HFF-Myc (cell line): ENCODE measurements around the gene DLG2.

Source experiments
- DNase-seq: peaks from one replicate; pipeline ENCODE4 v3.0.0-alpha.2; 2011; ENCODE audit warnings: low read depth; ENCODE audit errors: extremely low read depth
- H3K4me3 ChIP-seq: replicated peaks from 2 replicates; pipeline ENCODE4 v1.5.1; 2011; ENCODE audit warnings: low read depth, mild to moderate bottlenecking, control low read depth, low read length
- TF ChIP-seq, protein P1 (sequence below): IDR thresholded peaks from 2 replicates; pipeline ENCODE4 v1.5.1; 2012; ENCODE audit warnings: mild to moderate bottlenecking, low read depth, low read length, control low read depth; ENCODE audit errors: missing control alignments

DLG2 gene

DNA sequence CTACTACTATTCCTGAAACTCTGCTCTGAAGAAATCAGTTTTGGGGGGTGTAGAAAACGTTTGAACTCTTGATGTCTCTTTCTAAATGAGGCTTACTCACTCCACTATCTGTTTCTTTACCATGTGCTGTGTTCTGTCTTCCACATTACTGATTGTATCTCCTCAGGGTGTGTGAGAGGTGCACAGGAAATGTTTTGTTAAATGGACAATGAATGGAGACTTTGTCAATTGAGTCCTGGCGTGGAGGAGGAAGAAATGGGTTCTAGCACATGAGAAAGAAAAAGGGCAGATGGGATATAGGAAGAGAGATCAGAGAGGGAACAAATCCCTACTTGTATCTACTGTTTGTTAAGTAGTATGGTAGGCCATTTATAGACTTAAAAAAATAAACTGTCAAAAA is 1763.9 kb downstream of the DLG2 start:
- H3K4me3 ChIP-seq = no peak overlapping the region
- DNase-seq = no peak
- TF ChIP-seq, protein P1, sequence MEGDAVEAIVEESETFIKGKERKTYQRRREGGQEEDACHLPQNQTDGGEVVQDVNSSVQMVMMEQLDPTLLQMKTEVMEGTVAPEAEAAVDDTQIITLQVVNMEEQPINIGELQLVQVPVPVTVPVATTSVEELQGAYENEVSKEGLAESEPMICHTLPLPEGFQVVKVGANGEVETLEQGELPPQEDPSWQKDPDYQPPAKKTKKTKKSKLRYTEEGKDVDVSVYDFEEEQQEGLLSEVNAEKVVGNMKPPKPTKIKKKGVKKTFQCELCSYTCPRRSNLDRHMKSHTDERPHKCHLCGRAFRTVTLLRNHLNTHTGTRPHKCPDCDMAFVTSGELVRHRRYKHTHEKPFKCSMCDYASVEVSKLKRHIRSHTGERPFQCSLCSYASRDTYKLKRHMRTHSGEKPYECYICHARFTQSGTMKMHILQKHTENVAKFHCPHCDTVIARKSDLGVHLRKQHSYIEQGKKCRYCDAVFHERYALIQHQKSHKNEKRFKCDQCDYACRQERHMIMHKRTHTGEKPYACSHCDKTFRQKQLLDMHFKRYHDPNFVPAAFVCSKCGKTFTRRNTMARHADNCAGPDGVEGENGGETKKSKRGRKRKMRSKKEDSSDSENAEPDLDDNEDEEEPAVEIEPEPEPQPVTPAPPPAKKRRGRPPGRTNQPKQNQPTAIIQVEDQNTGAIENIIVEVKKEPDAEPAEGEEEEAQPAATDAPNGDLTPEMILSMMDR = no peak

DNA sequence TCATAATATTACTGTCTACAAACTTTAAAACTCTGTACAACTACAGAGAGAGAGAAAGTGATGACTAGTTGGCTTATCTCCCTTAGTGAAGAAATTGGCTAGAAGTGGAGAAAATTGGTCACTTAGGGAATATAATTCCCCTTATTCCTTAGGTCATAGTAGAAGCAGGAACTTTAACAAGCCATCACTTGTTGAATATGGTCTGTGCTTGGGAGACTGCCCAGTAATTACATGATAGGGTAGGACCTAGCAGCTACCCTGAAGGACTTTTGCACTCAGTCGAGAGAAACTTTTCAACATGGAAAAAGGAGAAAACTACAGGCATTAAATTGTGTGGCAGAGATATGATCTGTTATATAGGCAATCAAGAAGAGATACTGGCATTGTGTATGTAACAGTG is 1764.5 kb downstream of the DLG2 start:
- no peak for DNase-seq
- no peak overlapping the region for H3K4me3 ChIP-seq
- TF ChIP-seq, protein P1 = no peak

DNA sequence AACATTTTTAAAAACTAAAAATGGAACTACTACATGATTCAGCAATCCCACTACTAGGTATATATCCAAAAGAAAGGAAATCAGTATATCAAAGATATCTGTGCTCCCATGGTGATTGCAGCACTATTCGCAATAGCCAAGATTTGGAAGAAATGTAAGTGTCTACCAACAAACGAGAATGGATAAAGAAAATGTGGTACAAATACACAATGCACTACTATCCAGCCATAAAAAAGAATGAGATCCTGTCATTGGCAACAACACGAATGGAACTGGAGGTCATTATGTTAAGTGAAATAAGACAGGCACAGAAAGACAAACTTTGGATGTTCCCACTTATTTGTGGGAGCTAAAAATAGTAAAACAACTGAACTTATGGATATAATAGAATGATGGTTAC is 1765.1 kb downstream of the DLG2 start:
- no peak for DNase-seq
- TF ChIP-seq, protein P1 = no peak
- no peak overlapping the region for H3K4me3 ChIP-seq

DNA sequence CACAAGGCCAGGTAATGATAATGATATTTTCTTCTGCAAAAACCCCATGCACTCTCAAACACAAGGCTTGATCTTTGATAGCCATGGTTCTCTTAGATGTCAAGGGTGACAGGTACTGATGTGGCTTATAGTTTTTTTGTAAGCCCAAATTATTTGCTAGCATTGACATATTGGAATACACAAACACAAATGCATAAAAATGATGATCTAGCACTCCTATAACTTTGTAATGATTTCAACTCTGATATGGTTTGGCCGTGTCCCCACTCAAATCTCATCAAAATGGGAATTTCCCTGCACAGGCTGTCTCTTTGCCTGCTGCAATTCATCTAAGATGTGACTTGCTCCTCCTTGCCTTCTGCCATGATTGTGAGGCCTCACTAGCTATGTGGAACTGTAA is 1768.5 kb downstream of the DLG2 start:
- DNase-seq = no peak
- no peak overlapping the region for H3K4me3 ChIP-seq
- TF ChIP-seq, protein P1 = no peak

DNA sequence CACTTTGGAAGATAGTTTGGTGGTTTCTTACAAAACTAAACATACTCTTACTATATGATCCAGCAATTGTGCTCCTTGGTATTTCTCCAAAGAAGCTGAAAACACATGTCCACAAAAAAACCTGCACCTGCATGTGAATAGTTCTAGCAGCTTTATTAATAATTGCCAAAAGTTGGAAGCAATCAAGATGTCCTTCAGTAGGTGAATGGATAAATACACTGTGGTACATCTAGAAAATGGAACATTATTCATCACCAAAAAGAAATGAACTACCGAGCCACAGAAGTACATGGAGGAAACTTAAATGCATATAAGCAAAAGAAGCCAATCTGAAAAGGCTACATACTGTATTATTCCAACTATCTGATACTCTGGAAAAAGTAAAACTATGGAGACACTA is 1771.9 kb downstream of the DLG2 start:
- H3K4me3 ChIP-seq = no peak overlapping the region
- no peak for DNase-seq
- TF ChIP-seq, protein P1 = no peak

DNA sequence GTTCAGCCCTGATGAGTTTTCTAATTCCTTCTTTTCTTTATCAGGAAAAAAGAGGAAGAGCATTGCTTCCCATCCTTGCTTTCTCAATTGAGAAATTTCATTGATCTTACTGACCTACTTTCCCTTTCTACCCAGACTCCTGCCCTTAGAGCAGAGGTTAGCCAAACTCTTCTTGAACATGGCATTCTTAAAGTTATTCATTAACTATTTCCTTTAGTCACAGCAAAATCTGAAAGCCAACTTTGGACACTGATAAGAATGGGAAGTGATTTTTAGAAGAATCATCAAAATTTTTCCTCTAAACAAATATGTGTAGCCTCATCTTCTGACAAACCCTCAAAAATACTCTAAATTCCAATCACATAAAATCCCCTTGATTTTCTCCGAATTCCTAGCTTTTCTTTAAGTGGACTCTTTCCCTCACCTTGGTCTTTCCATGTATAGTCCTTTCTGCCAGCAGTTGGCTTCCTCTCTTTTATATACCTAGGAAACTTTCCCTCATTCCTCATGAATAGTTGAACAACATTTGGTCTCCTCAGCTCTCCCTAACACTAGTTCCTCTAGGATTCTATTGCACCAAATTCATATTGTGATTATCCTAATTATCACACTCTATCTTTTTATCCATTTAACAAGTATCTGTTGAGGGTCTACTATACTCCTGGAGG is 1774.2 kb downstream of the DLG2 start:
- TF ChIP-seq, protein P1 = no peak
- H3K4me3 ChIP-seq = no peak overlapping the region
- no peak for DNase-seq

DNA sequence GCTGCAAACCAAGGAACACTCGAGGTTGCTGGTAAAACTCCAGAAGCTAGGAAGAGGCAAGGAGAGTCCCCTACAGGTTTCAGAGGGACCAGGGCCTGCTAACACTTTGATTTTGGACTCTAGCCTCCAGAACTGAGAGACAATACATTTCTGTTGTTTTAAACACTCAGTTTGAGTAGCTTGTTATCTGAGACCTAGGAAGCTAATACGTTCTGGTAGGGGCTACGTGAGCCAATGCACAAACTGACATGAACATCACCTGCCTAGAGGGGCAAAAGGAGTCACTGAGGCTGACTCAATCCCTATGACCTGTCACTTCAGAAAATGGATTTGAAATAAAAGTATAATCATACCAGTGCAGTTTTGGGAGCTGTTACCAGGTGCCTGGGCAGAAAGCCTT is 1775.1 kb downstream of the DLG2 start:
- TF ChIP-seq, protein P1 = no peak
- DNase-seq = no peak
- H3K4me3 ChIP-seq = no peak overlapping the region
